CD4-positive, alpha-beta T cell (primary cell): ENCODE data around the gene AMER1. TPM values are rescaled to one million over a fixed set of nuclear protein-coding genes. Genes with fewer than 3 reads are reported as not detected.

Source experiments
- ATAC-seq: fragments of 200-7000 bp; cut with Tn5 transposase; one replicate; pipeline ENCODE4 v1.10.0; 2022; ENCODE audit warnings: mild to moderate bottlenecking; ENCODE audit not compliant: poor library complexity
- CTCF ChIA-PET: fragments of 350-600 bp; sonication (Branson Sonifier 250); formaldehyde crosslinking; loops from one replicate; lab custom pipeline; 2021; ENCODE audit warnings: antibody characterized with exemption, inconsistent platforms; lab: Charles Lee
- POLR2A ChIA-PET: fragments of 350-600 bp; sonication (Branson Sonifier 250); formaldehyde crosslinking; loops from one replicate; lab custom pipeline; 2021; ENCODE audit warnings: antibody characterized with exemption, inconsistent platforms; lab: Charles Lee
- DNase-seq, 14 experiments: peaks; one replicate each; pipeline ENCODE4 v3.0.0-alpha.2; 2013 to 2020; ENCODE audit warnings: mixed read lengths in 2 of 14
- H3K27ac ChIP-seq, 2 donors: one replicate each; pipeline versions ENCODE4 v1.5.1 to v1.7.0; 2013; ENCODE audit warnings: low read length in 2 of 2, low read depth in 1 of 2, mild to moderate bottlenecking in 1 of 2
- H3K27me3 ChIP-seq, 2 experiments: 1 replicate in 1 of 2; 2 replicates in 1 of 2; pipeline versions ENCODE4 v1.6.1 to v1.7.0; 2013; ENCODE audit warnings: low read length in 2 of 2, control low read depth in 1 of 2, mild to moderate bottlenecking in 1 of 2, moderate library complexity in 1 of 2; ENCODE audit not compliant: insufficient read depth in 2 of 2, control insufficient read depth in 1 of 2
- H3K36me3 ChIP-seq: one replicate; pipeline ENCODE4 v1.6.1; 2013; ENCODE audit warnings: low read length, control low read depth; ENCODE audit not compliant: insufficient read depth
- H3K4me1 ChIP-seq: one replicate; pipeline ENCODE4 v1.6.1; 2013; ENCODE audit warnings: low read length, control low read depth; ENCODE audit not compliant: insufficient read depth
- H3K4me3 ChIP-seq: one replicate; pipeline ENCODE4 v1.5.1; 2013; ENCODE audit warnings: mild to moderate bottlenecking, low read length, moderate library complexity
- H3K9me3 ChIP-seq, 2 experiments: 1 replicate in 1 of 2; 2 replicates in 1 of 2; pipeline versions ENCODE4 v1.6.1 to v1.7.0; 2013; ENCODE audit warnings: low read length in 2 of 2, mild to moderate bottlenecking in 2 of 2, control low read depth in 1 of 2, moderate library complexity in 1 of 2; ENCODE audit not compliant: control insufficient read depth in 1 of 2, insufficient read depth in 1 of 2
- H3K27ac Mint-ChIP-seq: one replicate; pipeline ENCODE4 v1.8.0; 2020; ENCODE audit warnings: mixed read lengths
- H3K27me3 Mint-ChIP-seq: one replicate; pipeline ENCODE4 v1.8.0; 2021; ENCODE audit warnings: mixed read lengths
- H3K36me3 Mint-ChIP-seq: one replicate; pipeline ENCODE4 v1.8.0; 2021; ENCODE audit warnings: low read depth, mixed read lengths
- H3K4me1 Mint-ChIP-seq: one replicate; pipeline ENCODE4 v1.8.0; 2021; ENCODE audit warnings: low read depth, mixed read lengths
- H3K4me3 Mint-ChIP-seq: one replicate; pipeline ENCODE4 v1.8.0; 2020; ENCODE audit warnings: mild to moderate bottlenecking, mixed read lengths
- H3K9me3 Mint-ChIP-seq: one replicate; pipeline ENCODE4 v1.8.0; 2020; ENCODE audit warnings: mixed read lengths
- intact Hi-C, 2 experiments: fragments of 100-400 bp; cut with DNase I in 1 of 2; cut with micrococcal nuclease in 1 of 2; formaldehyde crosslinking; loops; one replicate each; pipeline versions ENCODE4 v1.15.1 to v1.9.0; 2023 to 2025; cut with DNase I, micrococcal nuclease
- total RNA-seq, 174 experiments: library from RNA in 2 of 174; stranded (reverse) in 2 of 174; gene quantifications; one replicate each; pipeline ENCODE4 v1.2.3 and lab custom pipeline; 2021 to 2026
- TF ChIP-seq, protein P1 (sequence below): fragments of 200-600 bp; IDR thresholded peaks from one replicate; pipeline ENCODE4 v1.8.0; 2022; ENCODE audit warnings: antibody characterized with exemption, mild to moderate bottlenecking

AMER1 gene
- total RNA-seq, 2 experiments from 2014 or later = 2.9 to 3.0 TPM

DNA sequence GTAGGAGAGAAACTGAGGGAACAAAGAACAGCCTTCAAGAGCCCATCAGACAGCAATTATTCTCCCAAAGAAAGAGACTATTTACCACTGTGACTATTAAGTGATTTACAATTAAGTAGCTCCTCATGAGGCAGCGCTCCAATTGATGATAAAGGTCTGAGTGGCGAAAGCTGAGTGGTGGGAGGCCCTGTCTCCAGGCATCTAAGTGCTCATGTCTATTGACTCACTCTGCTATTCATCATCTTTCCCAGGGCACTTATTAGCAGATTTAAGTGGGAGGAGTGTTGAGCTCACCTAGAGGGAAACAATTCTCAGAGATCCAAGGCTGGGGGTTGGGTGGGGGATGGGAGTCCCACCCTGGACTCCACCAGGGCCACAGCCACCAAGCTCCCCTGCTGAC, 23.3 kb downstream of the AMER1 start:
- POLR2A ChIA-PET = no interaction called here
- intact Hi-C loops = no loop called here
- H3K27ac Mint-ChIP-seq = no peak overlapping the region
- no peaks in the 10 kb centered on the region for H3K27me3 Mint-ChIP-seq
- no peak overlapping the region for H3K4me3 Mint-ChIP-seq
- Histone ChIP-seq H3K9me3 (no peaks in the 10 kb centered on the region), H3K4me3 (no peak overlapping the region), H3K4me1 (no peaks in the 10 kb centered on the region), H3K36me3 (no peaks in the 10 kb centered on the region), H3K27ac (no peak overlapping the region), H3K27me3 (no peaks in the 10 kb centered on the region)
- DNase-seq = no peak
- no peaks in the 10 kb centered on the region for H3K4me1 Mint-ChIP-seq
- CTCF ChIA-PET = no interaction called here
- no peaks in the 10 kb centered on the region for H3K36me3 Mint-ChIP-seq
- TF ChIP-seq, protein P1, sequence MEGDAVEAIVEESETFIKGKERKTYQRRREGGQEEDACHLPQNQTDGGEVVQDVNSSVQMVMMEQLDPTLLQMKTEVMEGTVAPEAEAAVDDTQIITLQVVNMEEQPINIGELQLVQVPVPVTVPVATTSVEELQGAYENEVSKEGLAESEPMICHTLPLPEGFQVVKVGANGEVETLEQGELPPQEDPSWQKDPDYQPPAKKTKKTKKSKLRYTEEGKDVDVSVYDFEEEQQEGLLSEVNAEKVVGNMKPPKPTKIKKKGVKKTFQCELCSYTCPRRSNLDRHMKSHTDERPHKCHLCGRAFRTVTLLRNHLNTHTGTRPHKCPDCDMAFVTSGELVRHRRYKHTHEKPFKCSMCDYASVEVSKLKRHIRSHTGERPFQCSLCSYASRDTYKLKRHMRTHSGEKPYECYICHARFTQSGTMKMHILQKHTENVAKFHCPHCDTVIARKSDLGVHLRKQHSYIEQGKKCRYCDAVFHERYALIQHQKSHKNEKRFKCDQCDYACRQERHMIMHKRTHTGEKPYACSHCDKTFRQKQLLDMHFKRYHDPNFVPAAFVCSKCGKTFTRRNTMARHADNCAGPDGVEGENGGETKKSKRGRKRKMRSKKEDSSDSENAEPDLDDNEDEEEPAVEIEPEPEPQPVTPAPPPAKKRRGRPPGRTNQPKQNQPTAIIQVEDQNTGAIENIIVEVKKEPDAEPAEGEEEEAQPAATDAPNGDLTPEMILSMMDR = no peak
- no peaks in the 10 kb centered on the region for H3K9me3 Mint-ChIP-seq
- no peak for ATAC-seq

DNA sequence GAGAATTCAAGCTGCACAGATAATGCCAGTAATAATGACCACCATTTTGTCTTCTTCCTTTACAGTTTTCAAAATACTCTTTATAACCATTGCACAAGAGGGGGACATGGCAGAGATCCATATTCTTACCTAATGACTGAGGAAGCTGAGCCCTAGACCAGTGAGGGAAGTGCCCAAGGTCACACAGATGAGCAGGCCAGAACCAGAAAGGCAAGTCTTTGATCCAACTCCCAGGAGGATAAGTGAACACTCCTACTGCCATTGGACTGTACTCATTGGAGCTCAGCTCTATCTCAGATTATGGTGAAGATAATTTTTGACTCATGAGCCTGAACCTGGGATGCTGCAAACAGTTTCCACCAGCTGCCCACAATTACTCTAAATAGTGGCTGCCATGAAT, 28.6 kb downstream of the AMER1 start:
- TF ChIP-seq, protein P1 = no peak
- Histone ChIP-seq H3K36me3 (no peaks in the 10 kb centered on the region), H3K4me1 (no peaks in the 10 kb centered on the region), H3K9me3 (no peaks in the 10 kb centered on the region), H3K27ac (no peak overlapping the region), H3K27me3 (no peaks in the 10 kb centered on the region), H3K4me3 (no peak overlapping the region)
- Mint-ChIP-seq H3K4me1 (no peaks in the 10 kb centered on the region), H3K9me3 (no peaks in the 10 kb centered on the region), H3K27ac (no peak overlapping the region), H3K4me3 (no peak overlapping the region), H3K36me3 (no peaks in the 10 kb centered on the region), H3K27me3 (no peaks in the 10 kb centered on the region)
- DNase-seq = no peak
- no peak for ATAC-seq
- POLR2A ChIA-PET = no interaction called here
- intact Hi-C loops = no loop called here
- CTCF ChIA-PET = no interaction called here

DNA sequence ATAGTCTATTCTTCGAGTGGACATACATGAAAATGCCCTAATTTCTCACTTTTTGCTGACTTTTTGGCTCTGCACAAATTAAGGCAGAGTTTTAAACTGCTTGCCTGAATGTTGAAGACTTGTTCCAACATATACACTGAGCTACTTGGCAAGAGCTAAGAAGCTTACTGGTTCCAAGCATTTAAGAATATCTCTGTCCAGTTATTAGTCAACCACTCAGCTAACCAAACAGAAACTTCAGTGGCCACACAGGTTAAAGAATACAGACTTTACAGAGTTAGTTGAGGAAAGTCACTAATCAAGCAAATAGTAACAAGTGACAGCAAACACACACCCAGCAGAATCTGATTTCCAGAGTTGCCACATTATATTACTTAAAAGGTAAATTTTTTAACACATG, 35.5 kb downstream of the AMER1 start:
- Histone ChIP-seq H3K9me3 (no peaks in the 10 kb centered on the region), H3K27me3 (no peaks in the 10 kb centered on the region), H3K4me1 (no peaks in the 10 kb centered on the region), H3K4me3 (no peak overlapping the region), H3K27ac (no peak overlapping the region), H3K36me3 (no peaks in the 10 kb centered on the region)
- TF ChIP-seq, protein P1 = no peak
- intact Hi-C loops = no loop called here
- no peaks in the 10 kb centered on the region for H3K36me3 Mint-ChIP-seq
- no peaks in the 10 kb centered on the region for H3K27me3 Mint-ChIP-seq
- ATAC-seq (no peak), DNase-seq (no peak)
- no peaks in the 10 kb centered on the region for H3K9me3 Mint-ChIP-seq
- POLR2A ChIA-PET = no interaction called here
- no peaks in the 10 kb centered on the region for H3K4me1 Mint-ChIP-seq
- H3K4me3 Mint-ChIP-seq = no peak overlapping the region
- CTCF ChIA-PET = no interaction called here
- H3K27ac Mint-ChIP-seq = no peak overlapping the region
